K562 (cell line): Measurements from ENCODE around the gene GATA1. TPM values are rescaled to one million over a fixed set of nuclear protein-coding genes. Genes with fewer than 3 reads are reported as not detected.

Source experiments
- ATAC-seq: fragments of 200-7000 bp; cut with Tn5 transposase; 3 replicates; pipeline ENCODE4 v1.9.1; 2020; ENCODE audit warnings: moderate library complexity
- BruUV-seq: library from RNA; stranded (reverse); fragments of 400-500 nt; replicated peaks from 2 replicates; lab custom pipeline; 2021; lab: Mats Ljungman, UMichigan
- CTCF ChIA-PET: fragments of 300-600 bp; formaldehyde crosslinking; extraction: SDS; loops from one replicate; lab custom pipeline; 2021; ENCODE audit warnings: low intra/inter-chr PET ratio; lab: Yijun Ruan, JAX
- POLR2A ChIA-PET: fragments of 300-600, 350-650 bp; sonication (Branson Sonifier 250); formaldehyde crosslinking; extraction: SDS; loops from one replicate; lab custom pipeline; 2021; ENCODE audit warnings: antibody characterized with exemption, inconsistent platforms; lab: Yijun Ruan, JAX
- DNase-seq, 4 experiments: peaks; one replicate each; pipeline versions ENCODE4 v3.0.0 to v3.0.0-alpha.2; 2011 to 2018; ENCODE audit warnings: low spot score in 3 of 4, mixed read lengths in 3 of 4; ENCODE audit errors: extremely low read depth in 1 of 4
- FAIRE-seq: peaks from 2 replicates; lab custom pipeline; 2011; peaks lifted over from hg19 to GRCh38; lab: Jason Lieb, UNC
- H2AFZ ChIP-seq: 2 replicates; pipeline ENCODE4 v1.6.0; 2011; ENCODE audit warnings: low read depth, low read length, control low read depth, inconsistent platforms
- H3K27ac ChIP-seq: fragments of 200-600 bp; 3 replicates; pipeline ENCODE4 v1.8.0; 2011; ENCODE audit warnings: low read depth, mild to moderate bottlenecking, control low read depth, inconsistent platforms, low read length, moderate library complexity, mixed read lengths; ENCODE audit errors: extremely low read depth
- H3K27me3 ChIP-seq, 2 experiments: fragments of 300-600 bp in 1 of 2; 2 replicates in 1 of 2; 3 replicates in 1 of 2; pipeline versions ENCODE4 v1.6.0 to v1.8.0; 2011; ENCODE audit warnings: inconsistent platforms in 2 of 2, low read length in 2 of 2, mild to moderate bottlenecking in 1 of 2, mixed read lengths in 1 of 2, moderate library complexity in 1 of 2; ENCODE audit not compliant: control insufficient read depth in 2 of 2, insufficient read depth in 2 of 2
- H3K36me3 ChIP-seq: fragments of 300-600 bp; 3 replicates; pipeline ENCODE4 v1.8.0; 2011; ENCODE audit warnings: mild to moderate bottlenecking, low read length, inconsistent platforms; ENCODE audit not compliant: control insufficient read depth, insufficient read depth
- H3K4me1 ChIP-seq, 2 experiments: fragments of 200-600 bp in 1 of 2; replicated peaks in 1 of 2; 2 replicates in 1 of 2; 3 replicates in 1 of 2; pipeline versions ENCODE4 v1.5.1 to v1.8.0; 2011; ENCODE audit warnings: inconsistent platforms in 2 of 2, low read length in 2 of 2, mild to moderate bottlenecking in 1 of 2, mixed read lengths in 1 of 2, moderate library complexity in 1 of 2; ENCODE audit not compliant: control insufficient read depth in 2 of 2, insufficient read depth in 2 of 2
- H3K4me2 ChIP-seq: 2 replicates; pipeline ENCODE4 v1.6.1; 2011; ENCODE audit warnings: low read length, control low read depth, inconsistent platforms, mixed read lengths; ENCODE audit not compliant: insufficient read depth
- H3K4me3 ChIP-seq: fragments of 200-600 bp; sonication (generic), shearing (Covaris generic); 2 replicates; pipeline ENCODE4 v1.5.1; 2016; ENCODE audit warnings: control low read depth, inconsistent platforms
- H3K79me2 ChIP-seq: fragments of 200-600 bp; 3 replicates; pipeline ENCODE4 v1.8.0; 2011; ENCODE audit warnings: low read length, inconsistent platforms; ENCODE audit not compliant: control insufficient read depth, insufficient read depth
- H3K9ac ChIP-seq, 2 experiments: 2 replicates each; pipeline versions ENCODE4 v1.6.0 to v1.6.1; 2011; ENCODE audit warnings: low read depth in 2 of 2, low read length in 2 of 2, control low read depth in 1 of 2, inconsistent platforms in 1 of 2, mild to moderate bottlenecking in 1 of 2, mixed read lengths in 1 of 2; ENCODE audit not compliant: insufficient read depth in 1 of 2
- H3K9me1 ChIP-seq: one replicate; pipeline ENCODE4 v1.6.0; 2011; ENCODE audit warnings: inconsistent platforms, mild to moderate bottlenecking, low read length, moderate library complexity; ENCODE audit not compliant: control insufficient read depth, insufficient read depth
- H3K9me3 ChIP-seq: replicated peaks from 2 replicates; pipeline ENCODE4 v1.5.1; 2011; ENCODE audit warnings: low read depth, low read length, inconsistent platforms; ENCODE audit not compliant: control insufficient read depth, insufficient read depth
- H4K20me1 ChIP-seq: replicated peaks from 2 replicates; pipeline ENCODE4 v1.6.1; 2011; ENCODE audit warnings: low read length, inconsistent platforms, mixed read lengths; ENCODE audit not compliant: control insufficient read depth, insufficient read depth
- CXXC5 ChIP-seq: fragments of 250-450 bp; sonication (Bioruptor Pico); IDR thresholded peaks from 2 replicates; pipeline ENCODE4 v1.8.0; 2022; ENCODE audit warnings: inconsistent platforms, mild to moderate bottlenecking, moderate library complexity
- HOXB6 ChIP-seq: fragments of 250-450 bp; sonication (Bioruptor Pico); IDR thresholded peaks from 2 replicates; pipeline ENCODE4 v1.5.1; 2022; ENCODE audit warnings: mild to moderate bottlenecking, borderline replicate concordance
- PBX2 ChIP-seq, 2 experiments: IDR thresholded peaks in 1 of 2; conservative IDR thresholded peaks in 1 of 2; 2 replicates each; pipeline ENCODE4 v1.6.1; 2016; ENCODE audit warnings: low read depth in 2 of 2, mild to moderate bottlenecking in 1 of 2, missing compliant biosample characterization in 1 of 2, missing genetic modification characterization in 1 of 2, moderate library complexity in 1 of 2
- PKNOX1 ChIP-seq: fragments of 450-650 bp; IDR thresholded peaks from 2 replicates; pipeline ENCODE4 v1.6.1; 2016
- TFAP4 ChIP-seq: sonication (generic); formaldehyde crosslinking; IDR thresholded peaks from 2 replicates; pipeline ENCODE4 v1.8.0; 2022; ENCODE audit warnings: missing genetic modification reagents, mild to moderate bottlenecking, moderate library complexity, borderline replicate concordance
- WGBS: fragments of 100-300 bp; shearing (Covaris generic); methylation state at CpG from one replicate; pipeline ENCODE4 v1.1.6; 2016; ENCODE audit warnings: low coverage, mixed read lengths; ENCODE audit not compliant: insufficient coverage; ENCODE audit errors: missing lambda C conversion rate; 5-methylcytosine and 5-hydroxymethylcytosine counted together
- in situ Hi-C: fragments of 300-500 bp; cut with MboI; formaldehyde crosslinking; loops from 4 replicates; pipeline ENCODE4 v1.15.0; 2018; ENCODE audit warnings: inconsistent platforms, mixed read lengths
- intact Hi-C: fragments of 100-400 bp; cut with micrococcal nuclease; formaldehyde crosslinking; loops from 2 replicates; pipeline ENCODE4 v1.14.2; 2022
- polyA plus RNA-seq, 8 experiments: library from polyadenylated mRNA; depleted of rRNA in 4 of 8; stranded (reverse) in 5 of 8; unstranded in 3 of 8; fragments of >200 nt; fragmentation: Nextera tagmentation in 2 of 8; fragmentation: Illumina TruSeq in 1 of 8; extraction: Ambion mirVana in 2 of 8; extraction: Trizol in 1 of 8; gene quantifications; 2 replicates each; pipeline versions ENCODE4 v1.2.1 to v1.2.3, GENCODE V29; 2011 to 2014; ENCODE audit warnings: inconsistent platforms in 1 of 8, missing spikeins in 1 of 8
- total RNA-seq, 7 experiments: library from RNA; depleted of rRNA in 6 of 7; stranded (reverse); fragments of >200 nt in 6 of 7; fragmentation: Illumina TruSeq in 2 of 7; extraction: Trizol in 2 of 7; gene quantifications; 2 replicates each; pipeline versions ENCODE4 v1.2.1 to v1.2.3, GENCODE V29; 2011 to 2021; ENCODE audit warnings: low replicate concordance in 1 of 7

The GATA1 gene
- total and polyA plus RNA-seq, 9 of the 15 experiments (the other 6 are each of a cell fraction or from before 2014, with no cell fraction given) = 11.9 to 291 (median 116) TPM

GRCh38 chrX:48779399-48779798 is 7.0 kb upstream of the GATA1 start:
- Histone ChIP-seq H3K9me3 (no peaks in the 10 kb centered on the region), H2AFZ (peak overlapping the region; percentile 47; the same call in 1 of the 2 replicates), H3K27ac (no peak overlapping the region), H3K9me1 (no peaks in the 10 kb centered on the region), H3K4me3 (no peak overlapping the region), H3K9ac (peak overlapping the region in 1 of 2 experiments; percentile 31; a peak in 1 of 4 replicates), H4K20me1 (no peaks in the 10 kb centered on the region), H3K4me1 (peaks cover 39 to 42% of the 10 kb centered on the region in 2 experiments; a peak in 4 of 5 replicates), H3K79me2 (peaks cover 43% of the 10 kb centered on the region), H3K4me2 (peak overlapping the region; percentile 10; the same call in 1 of the 2 replicates), H3K36me3 (0 out of 3 replicates have a peak, but pooled peaks cover 2% of the 10 kb centered on the region), H3K27me3 (no peaks in the 10 kb centered on the region)
- peak; percentile 42 for FAIRE-seq
- CTCF ChIA-PET = no interaction called here
- ATAC-seq = 0 out of 3 replicates have a peak, but pooled peaks have one; percentile 12
- no peak for DNase-seq
- WGBS = 40% methylated on average over 5 of the region's 7 CpGs
- BruUV-seq = no TSS peak
- in situ Hi-C loops (no loop called here), intact Hi-C loops (no loop called here)
- POLR2A ChIA-PET = interaction anchor here (1.0 to 1.7 kb wide), 3 partner anchors 10 to 178 kb away, joined by 4 to 5 read pairs (median 4); partner anchors contain the start of gene OTUD5
- TF ChIP-seq HOXB6 (CRISPR knock-in tag) (no peak), PKNOX1 (peak; percentile 84), CXXC5 (peak; percentile 22; the same call in 1 of the 2 replicates), PBX2 (CRISPR knock-in tag; IDR thresholded peaks at IDR 0.05; ENCODE audit: low read depth) (no peak), PBX2 (tag; conservative IDR thresholded peaks at IDR 0.05; ENCODE audit: low read depth) (peak; percentile 54; the same call in 1 of the 2 replicates), TFAP4 (CRISPR knock-in tag) (peak; percentile 19; the same call in 1 of the 2 replicates)
- TF ChIP-seq, all 486 proteins: peak for 4
